Trophoblast cell (in vitro differentiated cells and primary cell): ENCODE measurements around the gene TTC39C.

Source experiments
- DNase-seq, 2 donors: peaks; one replicate each; pipeline ENCODE4 v3.0.0-alpha.2; 2016
- H2AFZ ChIP-seq: 2 replicates; pipeline ENCODE4 v1.6.1; 2013; ENCODE audit warnings: low read length, moderate library complexity, mild to moderate bottlenecking; ENCODE audit not compliant: insufficient read depth, poor library complexity
- H2AK5ac ChIP-seq: 2 replicates; pipeline ENCODE4 v1.6.1; 2013; ENCODE audit warnings: mild to moderate bottlenecking, low read length
- H2BK120ac ChIP-seq: 2 replicates; pipeline ENCODE4 v1.6.1; 2013; ENCODE audit warnings: low read length, mild to moderate bottlenecking, moderate library complexity; ENCODE audit not compliant: insufficient read depth, poor library complexity
- H2BK12ac ChIP-seq: 2 replicates; pipeline ENCODE4 v1.6.1; 2013; ENCODE audit warnings: mild to moderate bottlenecking, low read length, moderate library complexity
- H2BK5ac ChIP-seq: 2 replicates; pipeline ENCODE4 v1.6.1; 2013; ENCODE audit warnings: low read length, low read depth, moderate library complexity, mild to moderate bottlenecking; ENCODE audit not compliant: poor library complexity
- H3K14ac ChIP-seq: 2 replicates; pipeline ENCODE4 v1.6.1; 2013; ENCODE audit warnings: mild to moderate bottlenecking, low read length
- H3K18ac ChIP-seq: 2 replicates; pipeline ENCODE4 v1.6.1; 2013; ENCODE audit warnings: mild to moderate bottlenecking, low read length
- H3K23ac ChIP-seq: 2 replicates; pipeline ENCODE4 v1.6.1; 2013; ENCODE audit warnings: low read length
- H3K27ac ChIP-seq: 2 replicates; pipeline ENCODE4 v1.5.1; 2013; ENCODE audit warnings: low read depth, mild to moderate bottlenecking, inconsistent platforms, low read length, moderate library complexity
- H3K27me3 ChIP-seq: 2 replicates; pipeline ENCODE4 v1.6.1; 2013; ENCODE audit warnings: inconsistent platforms, mild to moderate bottlenecking, low read length, moderate library complexity; ENCODE audit not compliant: insufficient read depth
- H3K36me3 ChIP-seq, 2 experiments: 1 replicate in 1 of 2; 2 replicates in 1 of 2; pipeline ENCODE4 v1.6.1; 2013; ENCODE audit warnings: low read length in 2 of 2, mild to moderate bottlenecking in 2 of 2, moderate library complexity in 1 of 2; ENCODE audit not compliant: insufficient read depth in 2 of 2, control insufficient read depth in 1 of 2
- H3K4ac ChIP-seq: 2 replicates; pipeline ENCODE4 v1.6.1; 2013; ENCODE audit warnings: low read depth, mild to moderate bottlenecking, low read length, moderate library complexity
- H3K4me1 ChIP-seq, 2 experiments: 1 replicate in 1 of 2; 2 replicates in 1 of 2; pipeline ENCODE4 v1.6.1; 2013; ENCODE audit warnings: low read length in 2 of 2, mild to moderate bottlenecking in 2 of 2, moderate library complexity in 1 of 2; ENCODE audit not compliant: insufficient read depth in 2 of 2, control insufficient read depth in 1 of 2
- H3K4me2 ChIP-seq: 2 replicates; pipeline ENCODE4 v1.6.1; 2013; ENCODE audit warnings: inconsistent platforms, mild to moderate bottlenecking, low read length, moderate library complexity
- H3K4me3 ChIP-seq: 2 replicates; pipeline ENCODE4 v1.5.1; 2013; ENCODE audit warnings: mild to moderate bottlenecking, low read depth, low read length, inconsistent platforms
- H3K79me1 ChIP-seq: one replicate; pipeline ENCODE4 v1.6.1; 2013; ENCODE audit warnings: low read length
- H3K79me2 ChIP-seq: 2 replicates; pipeline ENCODE4 v1.6.1; 2013; ENCODE audit warnings: low read length, mild to moderate bottlenecking; ENCODE audit not compliant: control insufficient read depth, insufficient read depth, poor library complexity
- H3K9ac ChIP-seq: 2 replicates; pipeline ENCODE4 v1.6.1; 2013; ENCODE audit warnings: mild to moderate bottlenecking, low read length
- H3K9me3 ChIP-seq: 2 replicates; pipeline ENCODE4 v1.6.1; 2013; ENCODE audit warnings: low read depth, mild to moderate bottlenecking, control low read depth, inconsistent platforms, low read length; ENCODE audit not compliant: insufficient read depth
- H4K12ac ChIP-seq: 2 replicates; pipeline ENCODE4 v1.6.1; 2013; ENCODE audit warnings: low read depth, mild to moderate bottlenecking, low read length, moderate library complexity
- H4K8ac ChIP-seq: 2 replicates; pipeline ENCODE4 v1.6.1; 2013; ENCODE audit warnings: low read depth, mild to moderate bottlenecking, low read length, moderate library complexity
- H4K91ac ChIP-seq: one replicate; pipeline ENCODE4 v1.6.1; 2013; ENCODE audit warnings: low read depth, mild to moderate bottlenecking, low read length, moderate library complexity
- WGBS: extraction: QIAGEN DNeasy Blood & Tissue Kit; methylation state at CpG from one replicate; pipeline ENCODE4 v1.1.7; 2013; ENCODE audit warnings: missing lambda C conversion rate; ENCODE audit not compliant: insufficient read length, insufficient coverage; ENCODE audit errors: extremely low coverage; 5-methylcytosine and 5-hydroxymethylcytosine counted together

The TTC39C gene

GRCh38 chr18:24063121-24063731 is 48.7 kb downstream of the TTC39C start:
- Histone ChIP-seq H3K79me2 (no peaks in the 10 kb centered on the region), H2BK120ac (no peak overlapping the region), H4K12ac (no peak overlapping the region), H3K27ac (no peak overlapping the region), H3K9me3 (no peaks in the 10 kb centered on the region), H4K8ac (no peak overlapping the region), H2BK12ac (no peak overlapping the region), H3K9ac (no peak overlapping the region), H3K4me3 (no peak overlapping the region), H4K91ac (no peak overlapping the region), H3K23ac (no peak overlapping the region), H2AK5ac (no peak overlapping the region), H3K4me2 (no peak overlapping the region), H3K4ac (no peak overlapping the region), H2AFZ (no peak overlapping the region), H3K18ac (no peak overlapping the region), H2BK5ac (no peak overlapping the region), H3K79me1 (no peaks in the 10 kb centered on the region), H3K36me3 (no peaks in the 10 kb centered on the region), H3K27me3 (no peaks in the 10 kb centered on the region), H3K14ac (peak overlapping the region; percentile 51), H3K4me1 (no peaks in the 10 kb centered on the region)
- no peak for DNase-seq
- no CpG with 5 or more reads among the region's 4 CpGs for WGBS

GRCh38 chr18:24064391-24065100 is 50.0 kb downstream of the TTC39C start:
- H3K27ac ChIP-seq = no peak overlapping the region
- no peaks in the 10 kb centered on the region for H3K36me3 ChIP-seq
- H3K9me3 ChIP-seq = no peaks in the 10 kb centered on the region
- no peak overlapping the region for H3K18ac ChIP-seq
- no peak overlapping the region for H2BK12ac ChIP-seq
- no peak overlapping the region for H3K14ac ChIP-seq
- no peaks in the 10 kb centered on the region for H3K4me1 ChIP-seq
- H3K23ac ChIP-seq = no peak overlapping the region
- H2BK120ac ChIP-seq = no peak overlapping the region
- no peak overlapping the region for H4K91ac ChIP-seq
- no peak overlapping the region for H4K8ac ChIP-seq
- no CpG with 5 or more reads among the region's 8 CpGs for WGBS
- no peak overlapping the region for H3K4me3 ChIP-seq
- H2AFZ ChIP-seq = no peak overlapping the region
- no peak overlapping the region for H4K12ac ChIP-seq
- DNase-seq = no peak
- no peaks in the 10 kb centered on the region for H3K79me2 ChIP-seq
- no peak overlapping the region for H3K9ac ChIP-seq
- no peak overlapping the region for H3K4ac ChIP-seq
- no peak overlapping the region for H2AK5ac ChIP-seq
- H3K27me3 ChIP-seq = no peaks in the 10 kb centered on the region
- H2BK5ac ChIP-seq = no peak overlapping the region
- no peaks in the 10 kb centered on the region for H3K79me1 ChIP-seq
- no peak overlapping the region for H3K4me2 ChIP-seq

GRCh38 chr18:24065906-24066305 is 51.4 kb downstream of the TTC39C start:
- H4K91ac ChIP-seq = no peak overlapping the region
- WGBS = no CpG with 5 or more reads among the region's 2 CpGs
- no peak overlapping the region for H4K12ac ChIP-seq

GRCh38 chr18:24068945-24069693 is 54.6 kb downstream of the TTC39C start:
- Histone ChIP-seq H3K4me1 (no peaks in the 10 kb centered on the region), H2BK5ac (no peak overlapping the region), H3K18ac (no peak overlapping the region), H2BK12ac (no peak overlapping the region), H3K23ac (no peak overlapping the region), H3K36me3 (no peaks in the 10 kb centered on the region), H3K4me2 (no peak overlapping the region), H3K4me3 (no peak overlapping the region), H3K9ac (no peak overlapping the region), H2BK120ac (no peak overlapping the region), H3K27me3 (no peaks in the 10 kb centered on the region), H4K91ac (no peak overlapping the region), H3K4ac (no peak overlapping the region), H3K79me1 (no peaks in the 10 kb centered on the region), H2AFZ (no peak overlapping the region), H2AK5ac (no peak overlapping the region), H4K12ac (no peak overlapping the region), H3K79me2 (no peaks in the 10 kb centered on the region), H4K8ac (no peak overlapping the region), H3K14ac (no peak overlapping the region), H3K9me3 (no peaks in the 10 kb centered on the region), H3K27ac (no peak overlapping the region)
- no peak for DNase-seq
- WGBS = no CpG with 5 or more reads among the region's 7 CpGs

More at GRCh38 chr18:24065906-24066305, 51.4 kb downstream of the TTC39C start:
- H2BK5ac ChIP-seq = no peak overlapping the region
- no peak overlapping the region for H2BK12ac ChIP-seq
- no peak overlapping the region for H3K4me3 ChIP-seq
- no peaks in the 10 kb centered on the region for H3K9me3 ChIP-seq
- H4K8ac ChIP-seq = no peak overlapping the region
- no peaks in the 10 kb centered on the region for H3K79me2 ChIP-seq
- H3K27me3 ChIP-seq = no peaks in the 10 kb centered on the region
- no peak overlapping the region for H2AFZ ChIP-seq
- no peak overlapping the region for H3K9ac ChIP-seq
- no peak overlapping the region for H2BK120ac ChIP-seq
- no peaks in the 10 kb centered on the region for H3K4me1 ChIP-seq
- no peak overlapping the region for H3K4me2 ChIP-seq
- H3K18ac ChIP-seq = no peak overlapping the region
- DNase-seq = no peak
- H3K14ac ChIP-seq = no peak overlapping the region
- H2AK5ac ChIP-seq = no peak overlapping the region
- H3K36me3 ChIP-seq = no peaks in the 10 kb centered on the region
- H3K79me1 ChIP-seq = no peaks in the 10 kb centered on the region
- H3K27ac ChIP-seq = no peak overlapping the region
- no peak overlapping the region for H3K23ac ChIP-seq
- no peak overlapping the region for H3K4ac ChIP-seq
